AG09309 (cell line): ENCODE results near the gene PPP1R15A.

Experiments used
- DNase-seq: peaks from one replicate; pipeline ENCODE4 v3.0.0-alpha.2; 2010; ENCODE audit warnings: low read depth
- H3K4me3 ChIP-seq: 2 replicates; pipeline ENCODE4 v1.5.1; 2011; ENCODE audit warnings: mild to moderate bottlenecking, low read depth, low read length, moderate library complexity; ENCODE audit not compliant: control insufficient read depth
- TF ChIP-seq, protein P1 (sequence below): IDR thresholded peaks from 2 replicates; pipeline ENCODE4 v1.5.1; 2011; ENCODE audit warnings: mild to moderate bottlenecking, low read depth, low read length, inconsistent platforms; ENCODE audit not compliant: insufficient read depth, control insufficient read depth; ENCODE audit errors: missing control alignments

The PPP1R15A gene

DNA sequence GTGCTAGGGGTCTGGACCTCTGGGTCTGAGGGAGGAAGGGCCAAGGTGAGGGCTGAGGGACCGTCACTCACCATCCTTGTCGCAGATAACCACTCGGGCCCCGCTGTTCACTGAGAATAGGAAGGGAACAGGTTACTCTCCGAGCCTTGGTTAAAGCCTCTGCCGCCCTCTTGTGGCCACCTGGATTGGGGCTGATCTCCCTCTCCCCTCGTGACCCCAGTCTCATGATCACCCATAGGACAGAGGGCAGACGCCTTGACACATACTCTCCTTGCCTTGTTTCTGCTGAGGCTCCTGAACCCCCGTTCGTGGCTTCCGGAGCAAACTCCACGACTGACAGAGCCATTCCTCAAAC, 36.5 kb upstream of the PPP1R15A start:
- TF ChIP-seq, protein P1, sequence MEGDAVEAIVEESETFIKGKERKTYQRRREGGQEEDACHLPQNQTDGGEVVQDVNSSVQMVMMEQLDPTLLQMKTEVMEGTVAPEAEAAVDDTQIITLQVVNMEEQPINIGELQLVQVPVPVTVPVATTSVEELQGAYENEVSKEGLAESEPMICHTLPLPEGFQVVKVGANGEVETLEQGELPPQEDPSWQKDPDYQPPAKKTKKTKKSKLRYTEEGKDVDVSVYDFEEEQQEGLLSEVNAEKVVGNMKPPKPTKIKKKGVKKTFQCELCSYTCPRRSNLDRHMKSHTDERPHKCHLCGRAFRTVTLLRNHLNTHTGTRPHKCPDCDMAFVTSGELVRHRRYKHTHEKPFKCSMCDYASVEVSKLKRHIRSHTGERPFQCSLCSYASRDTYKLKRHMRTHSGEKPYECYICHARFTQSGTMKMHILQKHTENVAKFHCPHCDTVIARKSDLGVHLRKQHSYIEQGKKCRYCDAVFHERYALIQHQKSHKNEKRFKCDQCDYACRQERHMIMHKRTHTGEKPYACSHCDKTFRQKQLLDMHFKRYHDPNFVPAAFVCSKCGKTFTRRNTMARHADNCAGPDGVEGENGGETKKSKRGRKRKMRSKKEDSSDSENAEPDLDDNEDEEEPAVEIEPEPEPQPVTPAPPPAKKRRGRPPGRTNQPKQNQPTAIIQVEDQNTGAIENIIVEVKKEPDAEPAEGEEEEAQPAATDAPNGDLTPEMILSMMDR: peak; percentile 96
- peak overlapping the region; percentile 61 for H3K4me3 ChIP-seq
- DNase-seq: no peak

DNA sequence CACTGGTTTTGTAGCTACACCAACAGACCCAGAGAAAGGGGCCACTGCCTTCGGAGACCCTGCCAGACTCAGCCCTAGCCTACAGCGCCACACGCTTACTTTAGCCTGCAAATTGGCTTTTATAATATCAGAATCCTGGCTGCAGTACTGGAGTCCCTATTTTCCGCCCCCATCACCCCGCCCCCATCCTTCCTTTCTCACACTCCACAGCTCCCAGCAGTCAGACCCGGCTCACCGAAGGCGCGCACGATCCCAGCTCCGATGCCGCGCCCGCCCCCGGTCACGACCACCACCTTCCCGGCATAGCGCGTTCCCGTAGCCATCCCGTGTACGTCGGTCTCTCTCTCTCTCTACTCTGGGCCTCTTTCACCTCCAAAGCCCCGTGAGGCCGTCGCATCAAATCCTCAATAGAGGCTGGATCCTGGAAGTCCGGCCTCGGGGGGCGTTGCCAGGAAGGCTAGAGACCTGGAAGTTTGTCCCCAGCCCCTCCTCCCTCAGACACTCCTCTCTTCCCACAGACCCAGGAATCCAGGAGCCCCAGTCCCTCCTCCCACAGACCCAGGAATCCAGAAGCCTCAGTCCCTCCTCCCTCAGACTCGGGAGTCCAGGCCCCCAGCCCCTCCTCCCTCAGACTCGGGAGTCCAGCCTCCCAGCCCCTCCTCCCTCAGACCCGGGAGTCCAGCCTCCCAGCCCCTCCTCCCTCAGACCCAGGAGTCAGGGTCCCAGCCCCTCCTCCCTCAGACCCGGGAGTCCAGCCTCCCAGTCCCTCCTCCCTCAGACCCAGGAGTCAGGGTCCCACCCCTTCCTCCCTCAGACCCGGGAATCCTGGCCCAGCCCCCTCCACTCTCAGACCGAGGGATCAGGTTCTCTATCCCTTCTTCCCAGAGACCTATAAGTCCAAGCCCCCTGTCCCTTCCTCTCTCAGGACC, 35.9 kb upstream of the PPP1R15A start, which contains the start of gene HSD17B14:
Gene HSD17B14, minus strand, starts transcription at position 403 of the 929 bp plus-strand sequence. Its CDS starts 80 bp downstream, at position 323.
- DNase-seq: no peak
- TF ChIP-seq, protein P1: peak; percentile 1
- peak within 1 kb of the TSS; percentile 61 for H3K4me3 ChIP-seq

DNA sequence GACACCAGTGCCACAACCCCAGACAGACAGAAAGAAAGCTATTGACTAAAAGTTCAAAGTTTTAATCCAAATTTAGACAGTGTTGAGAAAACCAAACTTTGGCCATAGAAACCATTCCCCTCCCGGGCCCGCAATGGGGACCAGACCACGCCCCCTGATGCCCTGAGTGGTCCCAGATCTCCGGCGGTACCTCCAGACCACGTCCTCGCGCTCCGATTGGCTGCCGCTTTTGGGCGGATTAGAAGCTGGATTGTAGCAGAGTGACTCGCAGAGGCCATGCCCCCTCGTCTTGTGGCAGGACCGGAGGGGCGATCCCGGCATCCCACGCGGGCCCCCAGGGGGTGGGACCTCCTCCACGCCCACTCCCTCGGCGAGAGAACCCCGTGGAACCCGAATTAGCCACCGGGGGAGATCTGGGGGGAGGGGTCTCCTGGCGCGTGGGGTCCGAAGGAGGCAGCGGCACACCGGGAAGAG, 35.1 kb upstream of the PPP1R15A start:
- peak overlapping the region; percentile 61 for H3K4me3 ChIP-seq
- peak; percentile 42 for DNase-seq
- TF ChIP-seq, protein P1: no peak

DNA sequence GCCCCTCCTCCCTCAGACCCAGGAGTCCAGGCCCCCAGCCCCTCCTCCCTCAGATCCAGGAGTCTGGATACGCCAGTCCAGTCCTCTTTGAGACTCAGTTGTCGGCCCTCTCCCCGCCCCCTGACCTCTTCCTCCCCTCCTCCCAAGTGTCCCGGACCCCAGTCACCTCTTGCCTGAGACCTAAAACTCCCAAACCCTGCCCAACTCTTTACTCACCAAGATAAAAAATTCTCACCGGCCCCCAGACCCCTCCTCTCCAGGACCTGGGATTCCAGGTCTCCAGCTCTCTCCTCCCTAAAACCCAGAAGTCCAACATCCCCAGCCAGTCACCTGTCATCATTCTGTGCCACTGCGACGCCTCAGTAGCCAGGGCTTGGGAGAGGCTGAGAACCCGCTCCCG, 34.5 kb upstream of the PPP1R15A start:
- no peak overlapping the region for H3K4me3 ChIP-seq
- no peak for DNase-seq

DNA sequence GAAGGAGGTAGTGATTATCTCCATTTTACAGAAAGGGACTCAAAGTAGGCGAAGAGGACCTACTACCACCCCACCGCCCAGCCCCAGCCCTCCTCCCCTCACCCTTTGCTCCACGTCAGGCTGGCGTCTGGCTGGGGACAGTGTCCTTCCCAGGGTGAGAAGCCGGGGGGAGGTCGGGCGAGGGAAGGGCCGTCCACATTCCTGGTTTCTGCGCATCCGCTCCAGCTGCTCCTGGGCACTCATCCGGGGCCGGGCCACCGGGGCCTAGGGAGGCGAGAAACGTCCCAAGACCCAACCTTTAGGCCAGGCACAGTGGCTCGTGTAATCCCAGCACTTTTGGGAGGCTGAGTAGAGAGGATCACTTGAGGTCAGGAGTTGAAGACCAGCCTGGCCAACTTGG, 31.2 kb upstream of the PPP1R15A start:
- TF ChIP-seq, protein P1: no peak
- no peak overlapping the region for H3K4me3 ChIP-seq
- no peak for DNase-seq

More for the DNA sequence above, 34.5 kb upstream of the PPP1R15A start:
- TF ChIP-seq, protein P1: no peak

DNA sequence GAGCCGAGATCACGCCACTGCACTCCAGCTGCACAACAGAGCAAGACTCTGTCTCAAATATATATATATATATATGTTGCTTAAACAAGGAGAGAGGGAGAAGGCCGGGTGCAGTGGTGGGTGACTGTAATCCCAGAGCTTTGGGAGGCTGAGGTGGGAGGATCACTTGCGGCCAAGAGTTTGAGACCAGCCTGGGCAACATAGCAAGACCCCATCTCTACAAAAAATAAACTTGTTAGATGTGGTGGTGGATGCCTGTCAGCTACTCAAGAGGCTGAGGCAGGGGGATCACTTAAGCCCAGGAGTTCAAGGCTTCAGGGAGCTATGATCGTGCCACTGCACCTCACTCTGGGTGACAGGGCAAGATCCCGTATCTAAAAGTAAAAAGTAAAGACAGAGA, 30.6 kb upstream of the PPP1R15A start:
- no peak overlapping the region for H3K4me3 ChIP-seq
- no peak for DNase-seq
- TF ChIP-seq, protein P1: no peak
